GM19351 (cell line): ENCODE data around the gene ATP13A5.

Experiments used
- ATAC-seq: cut with Tn5 transposase; IDR thresholded peaks from one replicate; pipeline ENCODE4 v1.9.1; 2021; ENCODE audit warnings: mild to moderate bottlenecking, moderate library complexity; ENCODE audit not compliant: unreplicated experiment

Gene ATP13A5

DNA sequence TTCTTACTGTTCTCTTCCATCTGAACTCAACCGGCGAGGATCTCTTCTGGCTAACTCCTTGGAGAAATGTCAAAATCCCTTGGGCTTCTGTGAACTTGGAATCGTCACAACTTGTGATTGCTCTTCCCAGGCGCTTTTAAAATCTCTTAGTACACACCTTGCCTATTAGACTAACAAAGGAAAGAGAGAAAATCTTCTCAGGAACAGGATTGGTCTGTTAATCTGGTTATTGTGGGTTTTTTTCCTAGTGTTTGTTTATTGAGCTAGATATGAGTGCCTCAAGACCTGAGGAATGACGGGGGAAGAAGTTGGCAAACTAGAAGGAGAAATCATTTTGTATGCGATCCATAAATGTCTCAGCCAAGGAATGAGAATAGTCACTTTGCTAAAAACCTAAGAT, at the start of gene ATP13A5:
ATP13A5 (minus strand) TSS at position 48 of the 400 bp plus-strand sequence; CDS start at position 20, 28 bp downstream.
- ATAC-seq, result no peak

DNA sequence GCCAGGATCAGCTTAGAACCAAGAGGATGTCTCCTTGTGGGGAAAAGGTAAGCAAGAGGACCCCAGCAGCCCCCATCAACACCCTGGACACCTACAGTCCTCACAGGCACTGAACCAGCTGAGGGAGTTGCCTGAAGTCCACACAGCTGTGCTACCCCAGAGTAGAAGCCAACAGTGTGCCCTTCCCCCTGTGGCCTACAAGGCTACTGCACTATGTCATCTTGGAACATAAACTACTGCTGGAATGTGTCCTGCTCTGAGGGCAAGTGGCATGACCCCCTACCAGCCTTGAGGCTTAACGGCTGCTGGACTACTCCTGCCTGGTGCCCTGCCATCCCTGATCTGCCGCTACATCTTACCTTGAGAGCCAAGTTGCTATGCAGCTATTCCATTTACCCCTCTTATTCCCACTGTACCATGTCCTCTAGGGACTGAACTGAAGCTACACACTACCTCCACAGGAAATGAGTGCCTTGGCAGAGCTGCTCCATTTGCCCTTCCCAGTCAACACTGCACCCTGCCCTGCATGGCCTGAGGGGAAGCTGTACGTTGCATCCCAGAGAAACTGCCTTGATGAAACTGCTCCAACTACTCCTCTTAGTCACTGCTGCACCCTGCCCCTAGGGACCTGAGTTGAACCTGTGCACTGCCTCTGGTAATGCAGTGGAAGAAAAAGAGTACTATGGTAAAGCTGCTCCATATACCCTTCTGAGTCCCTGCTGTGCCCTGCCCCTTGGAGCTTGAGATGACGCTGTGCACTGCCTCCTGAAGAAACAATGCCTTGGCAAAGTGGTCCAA, 40.2 kb upstream of the ATP13A5 start:
- ATAC-seq, result no peak

GRCh38 chr3:193416629-193417028, 38.1 kb upstream of the ATP13A5 start:
- ATAC-seq, result no peak

GRCh38 chr3:193407688-193408087, 29.1 kb upstream of the ATP13A5 start:
- ATAC-seq, result no peak

- ATAC-seq, result no peak
These were observed 28.6 kb upstream of the ATP13A5 start for GRCh38 chr3:193407112-193407511.

GRCh38 chr3:193403307-193403706, 24.8 kb upstream of the ATP13A5 start:
- no peak for ATAC-seq

DNA sequence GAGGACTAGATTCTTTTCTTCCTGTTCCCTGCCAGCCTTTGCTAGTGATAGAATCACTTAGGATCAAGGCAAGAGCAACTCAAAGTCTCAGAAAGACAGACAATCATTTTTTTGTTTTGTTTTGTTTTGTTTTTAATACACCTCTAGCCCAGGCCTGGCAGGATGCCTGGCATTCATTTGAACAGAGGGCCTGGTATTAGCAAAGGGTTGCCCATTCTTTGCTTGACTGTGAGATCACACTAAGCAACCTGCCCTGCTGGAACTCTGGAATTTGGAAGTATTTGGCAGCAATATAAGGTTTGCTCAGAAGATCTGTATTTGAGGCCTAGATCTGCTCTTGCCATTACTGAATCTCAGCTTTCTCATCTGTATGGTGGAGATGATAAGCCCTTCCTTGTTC, 21.8 kb upstream of the ATP13A5 start:
- ATAC-seq, result no peak

GRCh38 chr3:193396451-193397244, 18.1 kb upstream of the ATP13A5 start:
- no peak for ATAC-seq

DNA sequence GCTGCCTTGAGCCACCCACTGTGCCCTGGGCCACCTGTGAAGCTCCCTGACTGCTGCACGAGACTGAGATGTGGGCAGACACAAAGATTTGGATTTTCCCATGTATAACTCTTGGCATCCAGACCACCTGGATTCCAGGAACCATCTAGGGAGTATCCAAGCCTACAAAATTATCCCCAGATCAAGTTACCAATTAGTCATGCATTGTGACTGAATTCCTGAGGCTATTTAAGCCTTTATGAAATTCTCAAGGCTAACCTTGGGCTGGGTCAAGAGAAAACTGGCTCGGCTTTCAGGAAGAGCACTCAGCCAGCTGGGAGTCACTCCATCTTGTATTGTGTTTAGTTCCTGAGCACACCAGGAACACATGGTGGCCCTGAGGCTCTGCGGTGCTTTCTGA, 13.3 kb upstream of the ATP13A5 start:
- ATAC-seq, result no peak

- ATAC-seq, result no peak
These were observed 10.8 kb upstream of the ATP13A5 start for GRCh38 chr3:193389335-193389734.

DNA sequence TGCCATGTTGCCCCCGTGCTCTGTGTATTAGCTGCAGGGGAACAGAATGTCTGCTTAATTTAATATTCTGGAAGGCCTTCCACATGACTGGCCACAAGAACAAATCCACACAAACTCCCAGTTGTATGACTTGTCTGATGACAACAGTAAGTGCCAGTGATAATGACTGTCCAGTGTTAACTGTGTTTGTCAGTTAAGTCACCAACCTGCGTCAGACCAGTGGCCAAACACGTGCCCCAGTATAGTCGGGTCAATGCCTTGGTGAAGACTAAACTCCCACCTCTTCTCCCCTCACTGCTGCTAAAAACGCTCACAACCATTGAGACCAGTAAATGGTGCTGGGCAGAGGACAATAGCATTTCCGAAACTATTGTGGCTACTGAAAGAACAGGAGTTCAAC, 9.8 kb upstream of the ATP13A5 start:
- no peak for ATAC-seq

DNA sequence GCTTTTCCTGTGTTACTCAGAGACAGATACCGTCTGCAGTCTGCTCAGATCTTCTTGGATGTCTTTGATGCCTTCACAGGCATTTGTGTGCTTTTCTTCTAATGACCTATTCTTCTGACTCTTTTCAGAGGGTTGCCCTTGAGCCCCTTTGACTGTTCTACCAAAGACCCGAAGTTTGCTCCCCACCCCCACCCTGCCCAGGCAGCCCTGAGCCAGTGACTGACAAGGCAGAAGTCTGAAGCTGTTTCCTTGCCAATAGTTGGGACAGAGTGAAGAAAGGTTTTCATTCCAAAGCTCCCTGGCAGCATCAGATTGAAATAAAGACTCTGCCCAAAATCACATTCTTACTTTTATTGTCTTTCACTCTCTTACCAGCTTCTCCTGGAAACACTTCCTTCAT, 9.0 kb upstream of the ATP13A5 start:
- ATAC-seq, result no peak

DNA sequence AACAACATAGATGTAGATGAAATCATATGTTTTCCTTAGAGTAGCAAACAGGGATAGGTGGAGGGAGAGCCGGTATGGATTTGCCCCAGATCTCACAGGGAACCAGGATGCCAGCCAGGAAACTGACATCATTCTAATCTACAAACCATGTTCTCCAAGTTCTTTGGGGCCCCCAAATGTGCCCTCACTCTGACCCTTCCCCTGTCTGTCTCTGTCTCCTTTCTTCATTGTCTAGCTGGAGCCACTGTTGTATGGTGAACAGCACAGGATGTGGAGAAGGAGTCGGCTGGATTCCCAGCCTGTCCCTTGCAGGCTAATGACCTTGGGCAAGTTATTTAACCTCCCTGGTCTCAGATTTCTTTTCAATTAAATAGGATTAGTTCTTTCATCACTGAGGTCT, 962 bp downstream of the ATP13A5 start:
- no peak for ATAC-seq

DNA sequence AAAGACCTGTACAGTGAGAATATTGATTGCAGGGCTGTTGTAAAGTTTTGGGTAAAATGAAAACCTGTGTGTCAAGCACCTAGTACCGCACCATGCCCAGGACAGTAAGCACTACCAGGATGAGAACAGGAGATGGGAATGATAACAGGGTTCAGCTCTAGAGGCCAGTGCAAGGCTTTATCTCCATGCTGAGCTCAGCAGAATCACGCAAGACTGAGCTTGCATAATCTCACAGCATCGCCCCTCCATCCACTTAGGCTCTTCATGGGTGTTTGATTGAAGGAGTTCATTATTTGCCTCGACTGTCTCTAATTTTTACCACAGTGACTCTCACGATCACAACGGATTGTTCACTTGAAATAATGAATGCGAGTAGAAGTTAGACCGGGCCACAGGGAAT, 2.9 kb downstream of the ATP13A5 start:
- ATAC-seq, result no peak

- ATAC-seq, result peak; percentile 80
These were observed 5.8 kb downstream of the ATP13A5 start for GRCh38 chr3:193372783-193373182.

DNA sequence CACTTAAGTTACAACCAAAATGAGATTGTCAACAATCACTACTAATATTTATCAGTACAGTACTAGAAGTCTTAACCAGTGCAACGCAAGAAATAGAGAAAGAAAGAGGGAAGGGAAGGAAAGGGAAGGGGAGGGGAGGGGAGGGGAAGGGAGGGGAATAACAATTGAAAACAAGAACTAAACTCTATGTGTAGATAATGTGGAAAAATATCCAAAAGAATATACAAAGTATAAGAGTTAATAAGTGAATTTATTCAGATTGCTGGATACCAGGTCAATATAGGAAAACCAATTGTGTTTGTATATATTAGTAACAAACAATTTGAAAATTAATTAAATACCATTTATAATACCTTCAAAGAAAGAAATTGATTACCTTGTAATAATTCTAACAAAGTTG, 10.7 kb downstream of the ATP13A5 start:
- ATAC-seq, result no peak

DNA sequence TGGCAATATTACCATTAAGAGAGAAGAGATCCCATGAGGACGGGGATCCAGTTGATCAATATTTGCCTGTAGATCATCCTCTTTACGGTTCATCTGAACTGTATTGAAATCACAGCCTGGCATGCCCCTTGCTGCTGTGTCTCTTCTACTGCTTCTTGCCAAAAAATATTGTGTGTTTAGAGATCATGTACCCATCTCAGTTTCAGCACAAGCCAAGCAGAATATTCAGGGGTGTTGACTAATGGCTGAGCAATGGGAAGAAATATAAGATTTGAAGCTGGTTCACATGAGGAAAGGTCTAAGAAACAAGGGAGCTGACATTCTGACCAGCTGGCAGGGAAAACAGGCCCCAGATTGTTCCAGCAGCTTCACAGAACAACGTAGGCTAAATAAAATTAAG, 21.3 kb downstream of the ATP13A5 start:
- ATAC-seq, result no peak

DNA sequence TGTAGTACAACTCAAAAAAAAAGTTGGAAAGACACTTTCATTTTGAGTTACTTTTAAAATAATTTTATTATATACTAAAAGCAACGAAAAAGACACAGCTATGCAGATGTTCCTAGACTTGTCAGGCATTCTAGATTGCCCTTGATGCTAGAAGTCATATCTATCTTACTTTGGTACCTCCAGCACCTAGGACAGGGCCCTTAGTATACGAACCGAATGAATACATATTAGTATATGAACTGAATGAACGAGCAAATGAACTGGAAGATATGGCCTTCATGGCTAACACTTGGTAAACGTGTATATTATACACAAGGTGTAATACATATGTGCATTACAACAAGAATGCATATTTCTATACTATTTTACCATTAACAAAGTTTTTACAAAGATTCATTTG, 24.1 kb downstream of the ATP13A5 start:
- no peak for ATAC-seq

DNA sequence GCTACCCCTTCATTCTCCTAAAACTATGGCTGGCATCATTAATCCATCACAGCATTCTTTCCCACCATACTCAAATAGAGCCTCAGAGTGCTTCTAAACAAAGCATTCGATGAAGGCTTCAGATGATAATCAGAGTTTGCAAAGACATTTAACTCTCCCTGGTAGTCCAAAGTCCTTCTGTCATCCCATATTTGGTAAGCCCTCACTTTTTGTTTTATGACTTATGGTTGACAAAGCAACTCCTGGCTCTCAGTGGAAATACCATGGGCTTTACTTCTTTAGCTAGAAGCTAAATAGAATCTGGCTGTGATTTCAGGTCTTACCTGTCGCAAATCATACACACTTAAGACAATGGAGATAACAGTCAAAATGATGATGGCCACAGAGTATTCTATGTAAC, 27.8 kb downstream of the ATP13A5 start:
- ATAC-seq, result no peak

DNA sequence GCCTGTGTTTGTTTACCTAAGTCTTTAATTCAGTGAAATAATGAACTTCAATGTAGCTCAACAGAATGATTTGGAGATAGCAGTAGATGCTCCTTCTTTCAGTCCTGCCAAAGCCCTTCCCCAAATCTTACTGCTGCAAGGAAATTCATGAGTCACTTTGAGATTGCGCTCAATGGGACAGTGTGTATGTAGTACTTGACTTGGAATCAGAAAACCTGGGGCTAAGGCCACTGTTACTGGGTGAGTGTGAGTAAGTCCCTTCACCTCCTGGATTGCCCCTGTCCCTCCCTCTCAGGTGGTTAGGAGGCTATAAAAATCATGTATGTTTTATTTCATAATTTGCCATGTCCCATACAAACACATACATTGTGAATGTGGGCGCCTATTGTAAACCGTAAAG, 29.9 kb downstream of the ATP13A5 start:
- ATAC-seq, result no peak

DNA sequence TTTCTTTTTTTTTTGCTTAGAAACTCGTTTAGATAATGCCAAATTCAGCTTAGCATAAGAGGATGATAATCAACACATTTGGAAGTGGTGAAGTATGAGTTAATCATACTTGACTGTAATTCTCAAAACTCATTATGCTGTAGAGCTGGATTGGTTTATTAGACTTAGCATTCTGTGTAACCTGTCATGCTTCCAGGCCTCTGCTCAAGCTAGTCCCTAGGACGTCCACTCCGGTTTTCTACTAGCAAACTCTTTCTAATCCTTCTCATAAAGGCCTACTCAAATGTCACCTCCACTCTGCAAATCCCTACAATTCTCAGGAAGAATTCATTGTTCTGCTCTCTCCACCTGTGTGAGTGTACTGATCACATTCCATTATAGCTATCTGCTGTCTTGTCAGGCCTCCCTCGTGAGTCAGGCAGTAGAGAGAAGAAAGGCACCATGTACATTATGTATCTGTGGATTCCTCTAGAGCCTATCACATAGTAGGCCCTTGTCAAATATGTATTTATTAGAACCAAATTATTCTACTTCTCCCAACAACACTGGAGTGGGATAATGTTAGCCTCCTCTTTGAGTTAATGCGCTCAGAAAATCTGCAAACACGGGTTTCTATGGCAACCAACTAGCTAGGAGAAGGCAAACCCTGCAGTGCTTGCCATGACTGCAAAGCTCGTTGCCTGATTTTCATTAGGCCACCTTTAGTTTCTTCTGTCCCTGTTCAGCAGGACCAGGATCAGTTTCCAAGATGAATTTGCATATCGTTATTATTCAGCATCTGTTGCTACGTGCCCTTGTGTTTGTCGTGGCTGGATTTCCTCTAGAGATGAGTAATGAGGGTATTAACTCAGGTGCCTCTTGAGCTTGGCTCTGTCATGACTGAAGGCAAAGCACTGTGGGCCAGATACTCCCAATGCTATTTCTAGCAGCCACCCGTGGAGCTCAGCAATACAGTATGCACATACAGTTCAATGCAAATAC, 30.7 kb downstream of the ATP13A5 start:
- ATAC-seq, result peak; percentile 86
